ENCODE measurements around the gene MYRIP.

The MYRIP gene

DNA sequence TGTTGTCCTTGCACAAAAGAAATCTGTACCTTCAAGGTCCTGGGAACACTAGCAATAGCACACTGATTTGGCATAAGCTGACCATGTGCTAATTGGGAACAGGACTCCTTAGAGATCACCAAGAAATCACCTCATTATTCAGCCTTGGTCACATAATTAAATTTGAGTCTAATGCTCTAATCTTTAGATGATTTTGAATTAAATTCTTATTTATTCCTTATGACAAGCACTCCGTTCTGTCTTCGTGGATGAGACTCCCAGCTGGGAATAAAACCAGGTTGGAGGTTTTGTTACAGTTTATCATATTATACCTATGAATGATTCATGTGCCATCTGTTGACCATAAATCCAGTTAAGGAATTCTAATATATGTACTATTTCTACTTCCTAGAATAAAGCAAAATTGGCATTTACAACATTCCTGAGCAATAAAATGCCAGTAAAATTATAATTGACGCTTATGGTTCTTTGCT is 162.2 kb downstream of the MYRIP start:
- TF ChIP-seq FOXP2 (optimal IDR thresholded peaks at IDR 0.05; ENCODE audit: borderline replicate concordance, extremely low read depth, extremely low read length, insufficient read depth) (no peak), SIN3A (IDR thresholded peaks at IDR 0.05; ENCODE audit: borderline replicate concordance, insufficient read depth, low read length) (no peak), TAF1 (IDR thresholded peaks at IDR 0.05; ENCODE audit: borderline replicate concordance, insufficient read depth, low read length) (no peak), POLR2AphosphoS5 (IDR thresholded peaks at IDR 0.05; ENCODE audit: low read depth, low read length) (no peak)
- TF ChIP-seq, protein P1, sequence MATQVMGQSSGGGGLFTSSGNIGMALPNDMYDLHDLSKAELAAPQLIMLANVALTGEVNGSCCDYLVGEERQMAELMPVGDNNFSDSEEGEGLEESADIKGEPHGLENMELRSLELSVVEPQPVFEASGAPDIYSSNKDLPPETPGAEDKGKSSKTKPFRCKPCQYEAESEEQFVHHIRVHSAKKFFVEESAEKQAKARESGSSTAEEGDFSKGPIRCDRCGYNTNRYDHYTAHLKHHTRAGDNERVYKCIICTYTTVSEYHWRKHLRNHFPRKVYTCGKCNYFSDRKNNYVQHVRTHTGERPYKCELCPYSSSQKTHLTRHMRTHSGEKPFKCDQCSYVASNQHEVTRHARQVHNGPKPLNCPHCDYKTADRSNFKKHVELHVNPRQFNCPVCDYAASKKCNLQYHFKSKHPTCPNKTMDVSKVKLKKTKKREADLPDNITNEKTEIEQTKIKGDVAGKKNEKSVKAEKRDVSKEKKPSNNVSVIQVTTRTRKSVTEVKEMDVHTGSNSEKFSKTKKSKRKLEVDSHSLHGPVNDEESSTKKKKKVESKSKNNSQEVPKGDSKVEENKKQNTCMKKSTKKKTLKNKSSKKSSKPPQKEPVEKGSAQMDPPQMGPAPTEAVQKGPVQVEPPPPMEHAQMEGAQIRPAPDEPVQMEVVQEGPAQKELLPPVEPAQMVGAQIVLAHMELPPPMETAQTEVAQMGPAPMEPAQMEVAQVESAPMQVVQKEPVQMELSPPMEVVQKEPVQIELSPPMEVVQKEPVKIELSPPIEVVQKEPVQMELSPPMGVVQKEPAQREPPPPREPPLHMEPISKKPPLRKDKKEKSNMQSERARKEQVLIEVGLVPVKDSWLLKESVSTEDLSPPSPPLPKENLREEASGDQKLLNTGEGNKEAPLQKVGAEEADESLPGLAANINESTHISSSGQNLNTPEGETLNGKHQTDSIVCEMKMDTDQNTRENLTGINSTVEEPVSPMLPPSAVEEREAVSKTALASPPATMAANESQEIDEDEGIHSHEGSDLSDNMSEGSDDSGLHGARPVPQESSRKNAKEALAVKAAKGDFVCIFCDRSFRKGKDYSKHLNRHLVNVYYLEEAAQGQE (IDR thresholded peaks at IDR 0.05; ENCODE audit: insufficient read depth in 1 of 2, low read depth in 2 of 2, low read length in 2 of 2), result no peak

DNA sequence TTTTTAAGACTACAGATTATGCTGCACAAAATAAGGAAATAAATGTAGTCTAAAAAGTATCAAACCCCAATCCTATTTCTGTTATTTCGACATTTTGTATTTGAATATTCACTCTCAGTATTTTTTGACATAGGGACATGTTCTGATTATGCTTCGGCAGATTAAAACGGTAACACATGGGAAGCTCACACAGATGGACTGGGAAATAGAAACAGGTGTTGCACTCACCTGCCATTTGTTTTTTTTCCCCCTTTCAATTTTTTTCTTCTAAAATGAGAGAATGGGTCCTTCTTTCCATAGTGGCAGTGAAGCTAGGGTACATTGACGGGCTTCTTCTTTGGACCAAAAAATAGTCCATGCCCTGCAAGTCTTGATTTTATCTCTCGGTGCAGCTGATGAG is 163.1 kb downstream of the MYRIP start:
- TF ChIP-seq, protein P1 (IDR thresholded peaks at IDR 0.05; ENCODE audit: insufficient read depth in 1 of 2, low read depth in 2 of 2, low read length in 2 of 2), result no peak
- no peak for TF ChIP-seq SIN3A (IDR thresholded peaks at IDR 0.05; ENCODE audit: borderline replicate concordance, insufficient read depth, low read length)
- TF ChIP-seq TAF1 (IDR thresholded peaks at IDR 0.05; ENCODE audit: borderline replicate concordance, insufficient read depth, low read length), result no peak
- no peak for TF ChIP-seq POLR2AphosphoS5 (IDR thresholded peaks at IDR 0.05; ENCODE audit: low read depth, low read length)
- no peak for TF ChIP-seq FOXP2 (optimal IDR thresholded peaks at IDR 0.05; ENCODE audit: borderline replicate concordance, extremely low read depth, extremely low read length, insufficient read depth)

DNA sequence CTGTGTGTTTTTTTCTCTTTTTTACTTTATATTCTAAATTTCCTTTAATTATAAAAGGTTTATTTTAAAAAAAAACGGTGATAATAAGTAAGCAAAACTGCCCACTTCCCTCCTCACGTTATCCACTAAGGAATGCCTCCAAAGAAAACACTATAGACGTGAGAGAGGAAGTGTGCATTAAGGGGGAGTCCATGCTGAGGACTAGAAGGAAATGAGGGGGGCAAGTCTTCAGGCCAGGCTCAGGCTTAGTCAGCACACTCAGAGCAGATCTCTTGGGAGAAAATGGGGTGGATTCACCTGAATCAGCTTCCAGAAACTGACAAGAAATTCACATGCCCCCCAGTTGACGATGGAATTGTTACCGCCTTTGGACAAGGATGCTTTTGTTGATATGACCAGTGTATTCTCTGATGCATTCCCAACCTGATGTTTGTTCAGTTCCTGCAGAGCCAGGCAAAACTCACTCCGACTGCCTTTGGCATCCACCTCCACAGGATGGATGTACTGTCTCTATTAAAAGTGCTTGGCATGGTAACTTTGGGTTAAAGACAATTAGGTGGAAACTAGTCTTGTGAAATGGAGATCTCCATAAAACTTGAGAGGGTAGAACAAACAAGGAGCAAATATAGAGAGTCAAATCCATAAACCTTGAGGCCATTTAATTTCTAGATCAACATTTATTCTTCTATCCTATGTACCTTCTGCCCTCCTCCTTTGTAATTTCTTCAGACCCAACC is 167.8 kb downstream of the MYRIP start:
- TF ChIP-seq SIN3A (IDR thresholded peaks at IDR 0.05; ENCODE audit: borderline replicate concordance, insufficient read depth, low read length), result no peak
- no peak for TF ChIP-seq TAF1 (IDR thresholded peaks at IDR 0.05; ENCODE audit: borderline replicate concordance, insufficient read depth, low read length)
- no peak for TF ChIP-seq FOXP2 (optimal IDR thresholded peaks at IDR 0.05; ENCODE audit: borderline replicate concordance, extremely low read depth, extremely low read length, insufficient read depth)
- TF ChIP-seq, protein P1 (IDR thresholded peaks at IDR 0.05; ENCODE audit: insufficient read depth in 1 of 2, low read depth in 2 of 2, low read length in 2 of 2), result no peak
- TF ChIP-seq POLR2AphosphoS5 (IDR thresholded peaks at IDR 0.05; ENCODE audit: low read depth, low read length), result no peak

DNA sequence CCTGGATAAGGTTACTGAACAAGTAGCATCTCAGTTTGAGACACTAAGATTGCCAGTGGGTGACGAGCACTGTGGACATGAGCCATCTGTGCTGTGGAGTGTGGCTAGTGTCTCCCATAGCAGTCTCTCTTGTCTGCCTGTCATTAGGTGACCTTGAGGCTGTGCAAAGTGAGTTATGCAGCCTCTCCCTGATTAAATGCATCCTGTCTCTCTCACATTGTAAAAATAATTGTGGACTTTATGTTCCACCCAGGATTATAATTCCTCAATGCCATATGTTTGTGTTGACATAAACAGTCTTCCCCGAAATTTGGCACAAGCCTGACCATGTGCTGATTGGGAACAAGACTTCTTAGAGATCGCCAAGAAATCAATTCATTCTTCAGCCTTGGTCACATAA is 168.9 kb downstream of the MYRIP start:
- no peak for TF ChIP-seq POLR2AphosphoS5 (IDR thresholded peaks at IDR 0.05; ENCODE audit: low read depth, low read length)
- no peak for TF ChIP-seq FOXP2 (optimal IDR thresholded peaks at IDR 0.05; ENCODE audit: borderline replicate concordance, extremely low read depth, extremely low read length, insufficient read depth)
- TF ChIP-seq SIN3A (IDR thresholded peaks at IDR 0.05; ENCODE audit: borderline replicate concordance, insufficient read depth, low read length), result no peak
- no peak for TF ChIP-seq TAF1 (IDR thresholded peaks at IDR 0.05; ENCODE audit: borderline replicate concordance, insufficient read depth, low read length)
- TF ChIP-seq, protein P1 (IDR thresholded peaks at IDR 0.05; ENCODE audit: insufficient read depth in 1 of 2, low read depth in 2 of 2, low read length in 2 of 2), result no peak

All from PFSK-1 (cell line).